Activated CD4-positive, CD25-positive, alpha-beta regulatory T cell (primary cell): Measurements from ENCODE around the gene OVCA2.

ENCODE experiments used
- DNase-seq, 4 experiments: peaks; one replicate each; lab custom pipeline; 2025; lab: John Stamatoyannopoulos, UW

OVCA2 gene

GRCh38 chr17:2013994-2014317, 27.9 kb upstream of the OVCA2 start:
- DNase-seq, result no peak

- no peak for DNase-seq
Measured at GRCh38 chr17:2015314-2015713, 26.5 kb upstream of the OVCA2 start.

- no peak for DNase-seq
Measured at GRCh38 chr17:2016494-2016893, 25.3 kb upstream of the OVCA2 start.

- no peak for DNase-seq
Measured at GRCh38 chr17:2017274-2017941, 24.4 kb upstream of the OVCA2 start.

- DNase-seq, result no peak
Measured at GRCh38 chr17:2018716-2019510, 22.9 kb upstream of the OVCA2 start.

- no peak for DNase-seq
Measured at GRCh38 chr17:2019723-2020122, 22.1 kb upstream of the OVCA2 start.

GRCh38 chr17:2020721-2021120, 21.1 kb upstream of the OVCA2 start:
- no peak for DNase-seq

- no peak for DNase-seq
Measured at GRCh38 chr17:2022647-2023240, 19.1 kb upstream of the OVCA2 start.

- DNase-seq, result no peak
Measured at GRCh38 chr17:2023256-2023655, 18.6 kb upstream of the OVCA2 start.

- DNase-seq, result no peak
Measured at GRCh38 chr17:2023692-2024571, 17.9 kb upstream of the OVCA2 start.

- no peak for DNase-seq
Measured at GRCh38 chr17:2024572-2025219, 17.1 kb upstream of the OVCA2 start.

GRCh38 chr17:2025220-2025621, 16.6 kb upstream of the OVCA2 start, which contains the start of gene RTN4RL1:
Gene RTN4RL1 (minus strand): TSS chr17:2025334. CDS start chr17:2024865, 469 bp downstream.
- peak; percentile 29 to 49 (median 38) for DNase-seq

GRCh38 chr17:2025622-2026309, 16.1 kb upstream of the OVCA2 start:
- DNase-seq, result no peak

- no peak for DNase-seq
Measured at GRCh38 chr17:2027528-2028233, 14.1 kb upstream of the OVCA2 start.

- no peak for DNase-seq
Measured at GRCh38 chr17:2028234-2028614, 13.6 kb upstream of the OVCA2 start.

GRCh38 chr17:2028737-2029136, 13.1 kb upstream of the OVCA2 start:
- DNase-seq, result no peak

GRCh38 chr17:2029911-2030778, 11.7 kb upstream of the OVCA2 start, which contains the start of gene DPH1:
Gene DPH1 (plus strand): TSS chr17:2030153. CDS start chr17:2030170, 17 bp downstream.
- peak; percentile 63 to 74 (median 70) for DNase-seq

- DNase-seq, result no peak
Measured at GRCh38 chr17:2030779-2031163, 11.1 kb upstream of the OVCA2 start.

GRCh38 chr17:2033153-2033552, 8.7 kb upstream of the OVCA2 start:
- no peak for DNase-seq
